ENCODE data around the gene IGFBP6.

DNA sequence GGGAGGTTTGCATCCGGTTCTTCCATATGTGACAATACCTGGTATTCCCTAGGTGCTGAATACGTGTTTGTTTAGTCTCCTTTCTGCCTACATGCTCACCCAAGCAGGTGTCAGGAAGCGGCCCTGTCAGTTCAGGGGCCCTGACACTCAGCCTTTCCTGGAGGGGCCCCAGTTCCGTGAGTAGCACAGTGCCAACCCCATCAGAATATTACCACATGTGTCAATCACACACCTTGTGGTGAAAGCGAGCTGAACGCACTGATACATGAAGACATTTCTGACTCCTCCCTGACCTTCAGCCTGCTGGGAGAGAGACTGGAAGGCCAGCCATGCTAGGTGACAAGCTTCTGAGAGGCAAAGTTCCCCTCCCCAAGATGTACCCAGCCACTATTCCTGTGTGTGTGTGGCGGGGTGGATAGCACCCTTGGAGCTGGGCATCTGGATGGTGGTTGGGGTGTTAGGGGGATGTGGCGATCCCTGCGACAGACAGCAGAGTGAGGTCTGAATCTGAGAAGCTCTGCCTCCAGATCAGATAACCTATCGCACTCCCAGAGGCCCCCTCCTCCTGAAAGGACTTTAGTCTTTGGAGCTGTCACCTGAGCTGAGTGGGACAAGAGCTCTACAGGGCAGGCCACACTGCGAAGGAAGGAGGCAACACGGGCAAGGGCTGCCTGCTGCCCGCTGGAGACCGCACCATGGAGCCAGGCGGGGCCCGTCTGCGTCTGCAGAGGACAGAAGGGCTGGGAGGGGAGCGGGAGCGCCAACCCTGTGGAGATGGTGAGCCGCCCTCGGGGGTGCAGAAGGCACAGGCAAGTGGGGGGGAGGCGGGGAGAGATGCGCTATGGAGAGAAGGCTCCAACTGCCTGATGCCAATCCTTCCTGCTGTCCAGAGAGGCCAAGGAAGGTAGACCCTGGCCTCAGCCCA is 5.7 kb downstream of the IGFBP6 start, which contains the start of gene SOAT2:
- TF ChIP-seq JUN (IDR thresholded peaks at IDR 0.05) (no peak), HDAC2 (IDR thresholded peaks at IDR 0.05) (no peak), SMC3 (IDR thresholded peaks at IDR 0.05) (no peak), JUNB (IDR thresholded peaks at IDR 0.05) (no peak), CEBPB (IDR thresholded peaks at IDR 0.05) (no peak)
- TF ChIP-seq, protein P1, sequence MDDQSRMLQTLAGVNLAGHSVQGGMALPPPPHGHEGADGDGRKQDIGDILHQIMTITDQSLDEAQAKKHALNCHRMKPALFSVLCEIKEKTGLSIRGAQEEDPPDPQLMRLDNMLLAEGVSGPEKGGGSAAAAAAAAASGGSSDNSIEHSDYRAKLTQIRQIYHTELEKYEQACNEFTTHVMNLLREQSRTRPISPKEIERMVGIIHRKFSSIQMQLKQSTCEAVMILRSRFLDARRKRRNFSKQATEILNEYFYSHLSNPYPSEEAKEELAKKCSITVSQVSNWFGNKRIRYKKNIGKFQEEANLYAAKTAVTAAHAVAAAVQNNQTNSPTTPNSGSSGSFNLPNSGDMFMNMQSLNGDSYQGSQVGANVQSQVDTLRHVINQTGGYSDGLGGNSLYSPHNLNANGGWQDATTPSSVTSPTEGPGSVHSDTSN (IDR thresholded peaks at IDR 0.05) = no peak

All from A549 (cell line).